ENCODE results near the gene AGXT. TPM values are rescaled to one million over a fixed set of nuclear protein-coding genes. Genes with fewer than 3 reads are reported as not detected.

AGXT gene
- total RNA-seq, 1 experiment from 2014 or later = 0.26 TPM

GRCh38 chr2:240899468-240899865, 30.8 kb downstream of the AGXT start:
- no peaks in the 10 kb centered on the region for H3K36me3 ChIP-seq
- H3K9me3 ChIP-seq (replicated peaks) = no peaks in the 10 kb centered on the region
- H3K27ac ChIP-seq = no peak overlapping the region
- H3K4me1 ChIP-seq (replicated peaks) = peaks cover 25% of the 10 kb centered on the region
- no peak for DNase-seq (ENCODE audit: low read depth in 1 of 2, low spot score in 2 of 2)
- H3K27me3 ChIP-seq (replicated peaks) = no peaks in the 10 kb centered on the region
- H3K4me3 ChIP-seq = no peak overlapping the region

DNA sequence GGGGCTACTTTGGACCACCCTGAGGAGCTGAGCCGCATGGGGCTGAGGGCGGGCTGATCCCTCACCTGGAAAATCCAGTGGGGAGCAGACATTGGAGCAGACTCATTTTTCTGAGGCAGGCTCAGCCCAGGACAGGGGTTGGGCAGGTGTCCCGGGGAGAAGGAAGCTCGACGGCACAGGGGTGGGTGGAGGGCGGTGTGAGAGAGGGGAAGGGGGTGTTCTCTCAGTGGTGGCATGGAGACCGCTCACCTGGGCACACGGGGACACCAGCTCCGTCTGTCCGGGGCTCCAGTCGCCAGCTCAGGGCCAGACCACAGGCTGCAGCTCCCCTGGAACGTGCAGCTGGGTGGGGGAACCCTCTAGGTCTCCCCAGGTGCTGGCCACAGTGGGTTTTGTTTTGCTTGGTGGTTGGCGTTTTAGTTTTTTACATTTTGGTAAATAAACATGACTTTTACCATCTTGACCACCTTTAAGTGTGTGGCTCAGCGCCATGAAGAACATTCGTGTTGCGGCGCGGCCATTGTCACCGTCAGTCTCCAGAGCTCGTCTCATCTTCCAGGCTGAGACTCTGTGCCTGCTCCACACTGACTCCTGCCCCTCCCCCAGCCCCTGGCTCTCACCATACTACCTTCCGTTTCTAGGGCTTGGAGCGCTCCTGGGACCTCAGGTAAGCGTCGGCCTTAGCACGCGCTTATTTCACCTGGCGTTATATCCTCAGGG, 31.7 kb downstream of the AGXT start:
- peaks cover 17% of the 10 kb centered on the region for H3K4me1 ChIP-seq (replicated peaks)
- H3K27me3 ChIP-seq (replicated peaks) = no peaks in the 10 kb centered on the region
- no peak overlapping the region for H3K27ac ChIP-seq
- H3K4me3 ChIP-seq = no peak overlapping the region
- H3K9me3 ChIP-seq (replicated peaks) = no peaks in the 10 kb centered on the region
- DNase-seq (ENCODE audit: low read depth in 1 of 2, low spot score in 2 of 2) = no peak
- no peaks in the 10 kb centered on the region for H3K36me3 ChIP-seq

- no peaks in the 10 kb centered on the region for H3K9me3 ChIP-seq (replicated peaks)
- 0 out of 2 replicates have a peak, but pooled peaks cover 5% of the 10 kb centered on the region for H3K4me1 ChIP-seq (replicated peaks)
- H3K27ac ChIP-seq = no peak overlapping the region
- no peaks in the 10 kb centered on the region for H3K36me3 ChIP-seq
- no peaks in the 10 kb centered on the region for H3K27me3 ChIP-seq (replicated peaks)
- no peak overlapping the region for H3K4me3 ChIP-seq
- DNase-seq (ENCODE audit: low read depth in 1 of 2, low spot score in 2 of 2) = no peak
Observed at GRCh38 chr2:240901986-240902614, 33.5 kb downstream of the AGXT start.

DNA sequence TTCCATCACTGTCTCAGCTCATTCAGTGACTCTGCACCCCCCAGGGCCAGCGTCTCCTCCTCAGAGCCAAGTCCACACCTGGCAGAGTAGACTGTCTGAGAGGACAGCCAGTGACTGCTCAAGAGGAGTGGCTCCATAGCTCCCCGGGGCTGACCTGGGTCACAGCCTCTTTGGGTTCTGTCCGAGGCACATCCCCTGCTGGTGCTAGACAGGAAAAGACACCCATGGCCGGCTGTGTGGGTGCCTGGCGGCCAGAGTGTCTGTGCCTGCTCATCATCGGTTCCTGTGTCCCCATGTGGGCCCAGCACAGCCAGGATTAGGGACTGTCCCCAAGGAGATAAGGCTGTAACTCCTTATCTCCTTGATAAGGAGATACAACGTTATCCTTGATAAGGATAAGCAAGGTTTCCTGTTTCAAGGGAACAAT, 34.0 kb downstream of the AGXT start:
- Histone ChIP-seq H3K4me1 (replicated peaks) (0 out of 2 replicates have a peak, but pooled peaks cover 5% of the 10 kb centered on the region), H3K4me3 (no peak overlapping the region), H3K27me3 (replicated peaks) (no peaks in the 10 kb centered on the region), H3K27ac (no peak overlapping the region), H3K9me3 (replicated peaks) (no peaks in the 10 kb centered on the region), H3K36me3 (no peaks in the 10 kb centered on the region)
- DNase-seq (ENCODE audit: low read depth in 1 of 2, low spot score in 2 of 2) = no peak

DNA sequence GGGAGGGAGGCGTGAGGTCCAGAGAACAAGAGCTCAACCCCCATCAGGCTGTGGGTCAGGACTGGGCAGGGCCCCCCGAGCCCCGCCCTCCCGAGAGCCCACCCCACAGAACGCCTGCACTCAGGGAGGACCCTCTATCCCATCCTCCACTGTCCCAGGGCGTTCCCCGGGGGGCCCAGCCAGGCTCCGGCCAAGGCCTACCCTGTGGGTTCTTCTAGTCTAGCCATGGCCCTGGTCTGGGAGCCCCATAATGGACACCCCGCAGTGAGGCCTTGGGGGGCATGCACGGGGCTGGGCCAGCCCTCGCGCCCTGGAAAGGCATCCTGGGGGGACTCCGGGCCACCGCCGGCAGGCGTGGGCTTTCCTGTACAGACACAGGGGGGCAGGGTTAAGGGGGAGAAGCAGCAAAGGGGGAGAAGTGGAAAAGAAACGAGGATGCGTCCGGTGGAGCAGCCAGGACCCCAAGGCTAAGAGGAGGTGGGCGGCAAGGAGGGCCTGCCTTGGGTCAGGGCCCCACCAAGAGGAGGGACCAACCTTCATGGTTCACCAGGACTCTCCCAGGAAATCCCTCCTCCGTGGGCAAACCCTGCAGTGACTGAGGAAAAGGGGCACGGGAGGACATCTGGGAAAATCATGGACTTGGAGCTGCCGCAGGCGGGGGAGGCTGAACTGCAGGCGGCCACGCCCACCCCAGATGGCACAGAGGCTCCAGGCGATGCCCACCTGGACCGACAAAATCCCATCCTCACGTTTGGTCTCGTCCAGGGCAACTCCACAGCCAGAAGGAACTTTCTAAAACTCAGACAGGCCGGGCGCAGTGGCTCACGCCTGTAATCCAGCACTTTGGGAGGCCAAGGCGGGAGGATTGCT, 34.8 kb downstream of the AGXT start:
- no peaks in the 10 kb centered on the region for H3K36me3 ChIP-seq
- H3K4me1 ChIP-seq (replicated peaks) = 0 out of 2 replicates have a peak, but pooled peaks cover 5% of the 10 kb centered on the region
- no peak overlapping the region for H3K27ac ChIP-seq
- H3K27me3 ChIP-seq (replicated peaks) = no peaks in the 10 kb centered on the region
- no peak for DNase-seq (ENCODE audit: low read depth in 1 of 2, low spot score in 2 of 2)
- no peaks in the 10 kb centered on the region for H3K9me3 ChIP-seq (replicated peaks)
- H3K4me3 ChIP-seq = no peak overlapping the region

DNA sequence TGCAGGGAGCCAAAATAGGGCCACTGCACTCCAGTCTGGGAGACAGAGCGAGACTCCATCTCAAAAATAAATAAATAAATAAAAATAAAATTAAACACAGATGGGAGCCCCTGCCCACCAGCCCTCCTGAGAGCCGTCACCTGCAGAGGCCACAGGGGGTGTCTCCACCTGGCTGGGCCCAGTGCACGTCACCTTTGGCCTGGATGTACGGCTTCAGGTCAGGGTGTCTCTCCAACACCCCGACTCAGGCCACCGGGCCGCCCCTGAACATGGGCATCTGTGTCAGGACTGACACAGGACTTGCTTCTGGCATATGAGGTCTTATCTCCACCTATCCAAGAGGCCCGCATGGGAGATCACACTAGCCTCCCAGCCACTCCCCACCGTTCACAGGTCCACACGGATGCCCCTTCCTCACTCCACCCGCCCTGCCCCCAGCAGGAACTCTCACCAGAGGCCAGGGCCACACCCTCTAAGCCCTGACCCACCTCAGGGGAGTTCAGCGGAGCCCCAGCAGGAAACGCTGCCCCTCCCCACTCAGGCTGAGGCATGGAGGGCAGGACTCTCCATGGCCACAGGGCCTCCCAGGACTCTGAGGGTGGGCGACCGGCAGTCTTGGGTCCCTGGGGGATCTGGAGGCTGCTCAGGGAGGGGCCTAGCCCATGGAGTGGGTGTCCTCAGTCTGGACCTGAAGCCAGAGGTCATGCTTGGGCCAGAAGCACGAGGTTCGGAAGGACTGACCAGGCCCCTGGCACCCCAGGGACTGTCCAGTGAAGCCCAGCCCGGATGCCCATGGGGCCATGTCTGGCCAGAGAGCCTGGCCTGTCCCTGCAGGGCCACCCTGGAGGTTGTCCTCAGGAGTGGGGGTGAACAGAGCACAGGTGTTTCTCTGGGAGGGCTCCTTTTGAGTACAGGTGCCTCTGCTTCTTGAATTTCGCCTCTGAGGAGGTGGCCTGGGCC, 35.9 kb downstream of the AGXT start:
- Histone ChIP-seq H3K4me3 (no peak overlapping the region), H3K4me1 (replicated peaks) (no peaks in the 10 kb centered on the region), H3K27ac (no peak overlapping the region), H3K36me3 (no peaks in the 10 kb centered on the region), H3K27me3 (replicated peaks) (no peaks in the 10 kb centered on the region), H3K9me3 (replicated peaks) (no peaks in the 10 kb centered on the region)
- no peak for DNase-seq (ENCODE audit: low read depth in 1 of 2, low spot score in 2 of 2)

DNA sequence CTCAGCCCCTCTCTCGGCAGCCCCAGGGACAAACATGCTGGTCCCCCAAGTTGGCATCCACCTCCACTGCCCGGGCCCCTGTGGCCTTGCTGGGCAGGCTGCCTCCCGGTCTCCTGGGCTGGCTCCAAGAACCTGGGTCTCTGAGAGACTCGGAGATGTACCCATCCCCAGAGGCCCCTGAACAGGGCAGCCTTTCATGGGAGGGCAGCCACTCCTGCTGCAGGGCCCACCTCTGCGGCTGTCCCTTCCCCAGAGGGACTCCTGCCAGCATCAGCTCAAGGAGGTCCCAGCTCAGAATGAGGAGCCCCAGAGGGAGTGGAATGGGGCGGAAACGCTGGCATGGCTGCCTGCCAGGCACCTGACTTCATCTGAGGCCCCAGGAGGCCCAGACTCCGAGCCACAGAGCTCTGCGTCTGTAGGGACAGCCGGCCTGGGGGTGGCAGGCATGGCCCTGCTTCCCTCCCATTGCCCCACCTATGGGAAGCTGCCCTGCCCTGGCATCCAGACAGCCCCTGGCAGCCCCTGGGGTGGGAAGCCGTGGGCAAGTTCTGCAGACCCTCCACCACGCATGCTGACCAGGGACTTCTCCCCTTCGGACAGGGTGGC, 36.7 kb downstream of the AGXT start:
- Histone ChIP-seq H3K27me3 (replicated peaks) (no peaks in the 10 kb centered on the region), H3K27ac (no peak overlapping the region), H3K4me3 (no peak overlapping the region), H3K36me3 (no peaks in the 10 kb centered on the region), H3K4me1 (replicated peaks) (peaks cover 6% of the 10 kb centered on the region), H3K9me3 (replicated peaks) (no peaks in the 10 kb centered on the region)
- no peak for DNase-seq (ENCODE audit: low read depth in 1 of 2, low spot score in 2 of 2)

- Histone ChIP-seq H3K27me3 (replicated peaks) (no peaks in the 10 kb centered on the region), H3K4me3 (no peak within 1 kb of the TSS), H3K9me3 (replicated peaks) (no peaks in the 10 kb centered on the region), H3K27ac (no peak within 1 kb of the TSS), H3K36me3 (no peaks in the 10 kb centered on the region), H3K4me1 (replicated peaks) (peaks cover 17% of the 10 kb centered on the region)
- DNase-seq (ENCODE audit: low read depth in 1 of 2, low spot score in 2 of 2) = no peak
Observed at GRCh38 chr2:240906141-240906910, 37.7 kb downstream of the AGXT start, which contains the start of gene CROCC2. TSS of gene CROCC2 (plus strand) at chr2:240906336. CDS start at chr2:240906514, 178 bp downstream.

- no peak for DNase-seq (ENCODE audit: low read depth in 1 of 2, low spot score in 2 of 2)
Observed at GRCh38 chr2:240906911-240907590, 38.4 kb downstream of the AGXT start.

GRCh38 chr2:240909216-240909974, 40.8 kb downstream of the AGXT start:
- DNase-seq (ENCODE audit: low read depth in 1 of 2, low spot score in 2 of 2) = no peak
- Histone ChIP-seq H3K4me3 (no peak overlapping the region), H3K9me3 (replicated peaks) (no peaks in the 10 kb centered on the region), H3K4me1 (replicated peaks) (peaks cover 47% of the 10 kb centered on the region), H3K27me3 (replicated peaks) (no peaks in the 10 kb centered on the region), H3K27ac (no peak overlapping the region), H3K36me3 (no peaks in the 10 kb centered on the region)

More at GRCh38 chr2:240906911-240907590, 38.4 kb downstream of the AGXT start:
- H3K9me3 ChIP-seq (replicated peaks) = no peaks in the 10 kb centered on the region
- H3K27ac ChIP-seq = no peak overlapping the region
- peaks cover 24% of the 10 kb centered on the region for H3K4me1 ChIP-seq (replicated peaks)
- H3K4me3 ChIP-seq = no peak overlapping the region
- H3K36me3 ChIP-seq = no peaks in the 10 kb centered on the region
- H3K27me3 ChIP-seq (replicated peaks) = no peaks in the 10 kb centered on the region

DNA sequence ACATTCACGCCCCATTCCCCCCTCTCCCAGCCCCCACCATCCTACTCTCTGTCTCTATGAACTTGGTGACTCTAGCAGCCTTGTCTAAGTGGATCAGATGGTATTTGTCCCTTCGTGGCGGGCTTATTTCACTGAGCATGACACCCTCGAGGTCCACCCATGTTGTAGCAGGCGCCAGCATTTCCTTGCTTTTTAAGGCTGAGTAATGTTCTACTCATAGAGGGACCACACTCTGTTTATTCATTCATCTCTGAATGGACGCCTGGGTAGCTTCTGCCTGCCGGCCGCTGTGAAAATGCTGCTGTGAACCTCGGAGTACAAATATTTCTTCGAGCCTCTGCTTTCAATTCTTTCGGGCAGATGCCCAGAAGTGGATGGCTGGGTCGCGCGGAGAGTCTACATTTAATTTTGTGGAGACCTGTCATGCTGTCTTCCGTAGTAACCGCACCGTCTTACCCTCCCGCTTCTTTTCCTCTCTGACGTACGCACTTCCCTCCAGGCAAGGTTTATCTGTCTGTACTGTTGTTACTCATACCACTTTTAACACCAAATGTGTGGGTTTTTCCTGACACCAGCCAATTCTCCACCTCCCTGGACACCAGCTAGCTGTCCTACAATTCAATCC, 43.1 kb downstream of the AGXT start:
- peak overlapping the region; percentile 92 for H3K27ac ChIP-seq
- H3K9me3 ChIP-seq (replicated peaks) = no peaks in the 10 kb centered on the region
- DNase-seq (ENCODE audit: low read depth in 1 of 2, low spot score in 2 of 2) = peak; percentile 85 to 92
- H3K27me3 ChIP-seq (replicated peaks) = no peaks in the 10 kb centered on the region
- H3K4me3 ChIP-seq = no peak overlapping the region
- no peaks in the 10 kb centered on the region for H3K36me3 ChIP-seq
- H3K4me1 ChIP-seq (replicated peaks) = peaks cover 67% of the 10 kb centered on the region

All from SJSA1 (cell line).